ENCODE results near the gene NSMCE1.

The NSMCE1 gene, protein sequence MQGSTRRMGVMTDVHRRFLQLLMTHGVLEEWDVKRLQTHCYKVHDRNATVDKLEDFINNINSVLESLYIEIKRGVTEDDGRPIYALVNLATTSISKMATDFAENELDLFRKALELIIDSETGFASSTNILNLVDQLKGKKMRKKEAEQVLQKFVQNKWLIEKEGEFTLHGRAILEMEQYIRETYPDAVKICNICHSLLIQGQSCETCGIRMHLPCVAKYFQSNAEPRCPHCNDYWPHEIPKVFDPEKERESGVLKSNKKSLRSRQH

DNA sequence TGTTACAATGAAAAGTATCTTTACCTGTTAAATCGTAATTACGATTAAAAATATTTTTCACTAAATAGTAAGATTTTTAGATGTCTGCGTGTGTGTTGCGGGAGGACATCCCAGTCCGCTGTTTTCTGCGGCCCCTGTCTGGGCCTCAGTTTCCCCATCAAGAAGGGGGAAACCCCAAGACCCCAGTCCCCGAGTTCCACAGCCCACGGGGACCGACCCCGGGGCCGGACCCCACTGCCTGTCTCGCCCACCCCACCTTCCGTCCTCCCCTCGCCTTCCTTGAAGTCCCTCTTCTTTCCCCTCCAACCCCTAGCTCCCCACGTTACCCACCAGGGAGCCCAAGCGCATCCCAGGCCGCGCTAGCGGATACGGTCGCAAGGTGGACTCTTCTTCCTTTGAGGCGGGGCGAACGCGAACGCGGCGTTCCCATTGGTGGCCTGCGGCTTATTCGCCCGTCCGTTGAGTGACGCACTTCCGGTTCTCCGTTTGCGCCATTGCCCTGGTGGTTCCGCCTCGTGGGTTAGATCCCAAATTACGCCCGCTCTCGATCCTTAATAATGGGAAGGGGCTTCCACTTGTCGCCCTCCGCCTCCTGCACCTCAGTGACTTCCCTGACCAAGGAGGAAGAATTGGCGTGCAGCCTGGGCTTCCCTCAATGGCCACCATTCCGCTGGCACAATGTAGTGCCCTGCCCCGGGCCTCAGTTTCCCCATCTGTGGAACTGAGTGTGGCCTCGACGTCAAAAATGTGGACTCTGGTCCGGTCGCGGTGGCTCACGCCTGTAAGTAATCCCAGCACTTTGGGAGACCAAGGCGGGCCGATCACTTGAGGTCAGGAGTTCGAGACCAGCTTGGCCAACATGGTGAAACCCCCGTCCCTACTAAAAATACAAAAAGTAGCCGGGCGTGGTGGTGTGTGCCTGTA, at the start of gene NSMCE1:
NSMCE1 (minus strand) TSS at position 397 of the 924 bp plus-strand sequence. CDS start 11,202 bp downstream, outside the sequence.
- peak; percentile 91 to 95 for DNase-seq (ENCODE audit: low read depth in 2 of 2)

DNA sequence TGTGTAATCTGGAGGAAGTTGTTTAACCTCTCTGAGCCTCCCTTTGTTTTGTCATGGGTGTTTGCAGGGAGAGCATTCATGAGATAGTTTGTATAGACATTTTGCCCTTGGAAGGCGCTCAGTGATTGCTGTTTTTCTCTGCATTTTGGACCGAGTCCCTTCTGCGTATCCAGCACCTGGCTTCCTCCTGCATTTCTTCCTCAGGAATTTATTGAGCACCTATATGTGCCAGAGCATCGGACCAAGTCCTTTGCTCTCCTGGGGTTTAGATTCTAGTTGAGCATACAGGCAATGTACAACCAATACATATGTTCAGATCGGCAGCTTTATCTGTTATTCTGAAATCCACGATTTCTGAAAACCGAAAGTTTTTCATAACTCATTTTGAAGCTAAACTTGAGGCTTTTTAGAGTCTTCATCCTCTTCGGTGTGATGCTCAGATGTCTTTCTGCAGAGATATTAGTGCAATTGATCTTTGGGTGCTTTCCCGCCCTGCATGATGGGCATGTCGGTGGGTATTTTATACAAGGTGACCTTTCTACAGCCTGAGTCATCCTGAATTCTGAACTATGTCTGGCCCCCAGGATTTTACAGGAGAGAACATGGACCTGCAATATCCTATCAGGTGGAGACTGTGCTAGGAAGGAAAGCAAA, 49.3 kb upstream of the NSMCE1 start:
- no peak for DNase-seq (ENCODE audit: low read depth in 2 of 2)

DNA sequence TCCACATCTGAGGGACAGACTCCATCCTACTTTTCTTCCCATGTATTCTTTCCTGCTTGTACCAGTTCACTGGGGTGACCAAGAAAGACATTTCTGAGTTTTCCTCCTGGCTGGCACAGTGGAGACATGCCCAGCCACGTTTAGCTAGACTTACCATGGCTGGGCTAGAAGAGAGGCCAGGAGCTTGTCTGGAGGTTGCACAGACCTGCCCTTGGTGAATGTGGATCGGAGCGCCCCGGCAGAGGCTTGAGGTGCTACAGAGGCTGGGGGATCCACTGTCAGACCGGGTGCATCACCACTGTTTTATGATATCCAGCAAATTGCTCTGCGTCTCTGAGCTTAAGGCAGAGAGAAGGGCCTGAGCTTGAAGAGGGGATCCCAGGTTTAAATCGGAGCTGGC, 48.7 kb upstream of the NSMCE1 start:
- DNase-seq (ENCODE audit: low read depth in 2 of 2) = no peak

DNA sequence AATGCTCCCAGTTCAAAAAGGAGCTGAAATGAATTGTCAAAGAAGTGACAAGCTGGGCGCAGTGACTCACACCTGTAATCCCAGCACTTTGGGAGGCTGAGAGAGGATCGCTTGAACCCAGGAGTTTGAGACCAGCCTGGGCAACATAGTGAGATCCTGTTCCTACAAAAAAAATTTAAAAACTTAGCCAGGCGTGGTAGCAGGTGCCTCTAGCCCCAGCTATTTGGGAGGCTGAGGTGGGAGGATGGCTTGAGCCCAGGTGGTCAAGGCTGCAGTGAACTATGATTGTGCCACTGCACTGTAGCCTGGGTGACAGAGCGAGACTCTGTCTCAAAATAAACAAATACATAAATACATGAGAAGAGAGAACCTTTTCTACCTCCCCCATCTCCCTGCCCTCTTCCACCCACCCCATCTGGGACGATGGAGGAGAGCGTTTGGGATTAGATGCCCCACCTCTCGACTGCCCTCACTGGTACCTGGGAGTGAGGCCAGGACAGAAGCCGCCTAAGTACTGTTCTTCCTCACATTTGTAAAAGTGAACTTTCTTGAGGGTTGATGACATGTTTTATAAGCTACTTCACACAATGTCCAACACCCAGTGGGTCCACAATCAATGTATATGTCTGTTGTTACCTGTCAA, 47.6 kb upstream of the NSMCE1 start:
- DNase-seq (ENCODE audit: low read depth in 2 of 2) = no peak

DNA sequence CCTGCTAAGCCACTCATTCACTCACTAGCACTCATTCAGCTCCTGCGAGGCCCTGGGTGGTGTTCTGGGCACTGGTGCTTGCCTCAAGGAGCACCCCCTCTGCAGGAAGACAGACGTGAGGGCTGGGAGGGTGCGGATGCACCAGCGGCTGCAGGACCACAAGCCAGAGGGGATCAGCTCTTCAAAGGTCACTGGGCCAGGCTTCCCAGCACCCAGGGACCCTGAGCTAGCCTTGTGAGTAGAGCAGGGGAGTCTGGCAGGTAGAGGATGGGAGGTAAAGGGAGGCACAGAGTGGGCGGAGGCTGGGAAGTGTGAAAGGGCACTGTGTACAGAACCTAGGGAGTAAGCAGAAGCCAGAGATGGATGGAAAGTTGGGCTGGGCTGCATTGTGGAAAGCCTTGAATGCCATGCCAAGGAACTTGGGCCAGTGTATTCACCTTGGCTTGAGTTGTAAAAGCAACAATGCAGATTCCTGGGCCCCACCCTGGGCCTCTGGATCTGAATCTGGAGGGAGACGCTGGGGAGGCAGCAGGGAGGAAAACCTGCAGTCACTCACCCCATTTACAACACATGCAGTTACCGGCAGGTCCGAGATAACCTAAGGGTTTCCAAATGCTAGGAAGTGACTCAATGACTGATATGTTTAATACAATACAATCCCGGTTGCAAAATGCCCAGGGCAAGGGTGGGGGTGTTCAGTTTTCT, 46.9 kb upstream of the NSMCE1 start:
- no peak for DNase-seq (ENCODE audit: low read depth in 2 of 2)

DNA sequence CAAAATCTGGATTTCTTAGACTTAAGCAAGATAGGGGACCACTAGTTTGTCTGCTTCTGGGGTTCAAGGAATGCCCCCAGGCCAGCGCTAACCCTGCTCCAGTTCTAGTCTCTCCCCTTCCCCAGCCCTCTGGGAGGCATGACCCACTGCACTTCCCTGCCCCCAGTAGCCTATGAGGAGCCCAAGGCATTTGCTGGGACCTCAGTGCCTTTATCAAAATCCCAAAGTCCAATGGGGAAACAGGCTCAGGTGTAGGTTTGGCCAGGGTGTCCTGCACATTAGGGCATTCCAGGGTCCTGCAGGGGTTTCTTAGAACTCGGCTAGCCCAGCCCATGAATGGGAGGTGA, 46.4 kb upstream of the NSMCE1 start:
- no peak for DNase-seq (ENCODE audit: low read depth in 2 of 2)

DNA sequence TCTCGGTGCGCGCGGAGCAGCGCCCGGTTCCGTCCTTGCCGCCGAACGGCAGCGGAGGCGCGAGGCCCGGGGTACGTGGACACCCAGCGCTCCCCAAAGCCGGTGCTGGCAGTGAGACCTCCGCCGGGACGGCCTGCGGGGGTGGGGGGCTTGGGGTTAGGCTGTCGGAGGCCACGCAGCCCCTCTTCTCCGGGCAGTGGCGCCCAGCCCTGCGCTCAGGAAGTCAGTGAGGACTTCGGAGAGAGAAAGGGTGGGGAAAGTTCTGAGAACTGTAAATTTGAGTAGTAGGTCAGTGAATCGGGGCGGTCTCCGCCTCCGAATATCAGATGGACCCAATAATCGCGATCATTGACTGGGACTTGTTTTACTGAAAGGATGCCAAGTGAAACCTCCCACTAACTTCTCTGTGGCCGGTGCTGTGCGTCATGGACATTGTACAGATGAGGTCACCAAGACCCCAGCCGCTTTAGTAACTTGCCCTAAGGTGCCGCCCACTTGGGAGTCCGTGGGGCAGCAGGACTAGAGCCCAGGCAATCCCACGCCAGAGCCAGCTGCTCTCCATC, 45.7 kb upstream of the NSMCE1 start:
- no peak for DNase-seq (ENCODE audit: low read depth in 2 of 2)

DNA sequence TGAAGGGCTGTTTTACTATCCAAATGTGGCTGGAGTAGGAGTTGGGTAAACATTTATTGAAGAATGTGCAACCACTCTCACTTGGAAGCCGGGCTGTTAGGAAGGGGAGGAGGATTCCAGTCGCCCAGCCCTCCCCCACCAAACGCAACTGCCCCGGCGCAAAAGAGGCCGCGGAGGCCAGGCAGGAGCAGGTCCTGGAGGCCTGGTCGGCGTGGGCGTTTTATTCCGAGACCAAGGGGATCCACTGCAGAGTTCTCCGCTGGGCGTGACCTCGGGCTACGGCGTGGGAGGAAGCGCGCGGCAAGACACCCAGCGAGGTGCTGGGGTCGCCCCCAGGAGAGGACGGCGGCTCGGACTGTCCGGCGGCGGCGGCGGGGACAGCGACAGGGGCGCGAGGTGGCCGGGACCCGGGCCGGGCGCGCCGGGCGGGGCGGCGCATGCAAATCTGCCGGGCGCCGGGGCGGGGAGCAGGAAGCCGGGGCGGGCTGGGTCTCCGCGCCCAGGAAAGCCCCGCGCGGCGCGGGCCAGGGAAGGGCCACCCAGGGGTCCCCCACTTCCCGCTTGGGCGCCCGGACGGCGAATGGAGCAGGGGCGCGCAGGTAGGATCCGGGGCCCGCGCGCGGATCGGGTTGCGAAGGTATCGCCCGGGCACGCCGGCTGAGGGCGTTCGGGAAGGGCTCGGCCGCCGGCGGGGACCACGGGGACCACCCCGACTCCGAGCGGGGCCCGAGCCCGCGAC, 45.0 kb upstream of the NSMCE1 start, which contains the start of gene IL4R:
IL4R (plus strand) TSS at position 553 of the 739 bp plus-strand sequence. CDS start 26,230 bp downstream, outside the sequence.
- DNase-seq (ENCODE audit: low read depth in 2 of 2) = peak; percentile 30 to 38

DNA sequence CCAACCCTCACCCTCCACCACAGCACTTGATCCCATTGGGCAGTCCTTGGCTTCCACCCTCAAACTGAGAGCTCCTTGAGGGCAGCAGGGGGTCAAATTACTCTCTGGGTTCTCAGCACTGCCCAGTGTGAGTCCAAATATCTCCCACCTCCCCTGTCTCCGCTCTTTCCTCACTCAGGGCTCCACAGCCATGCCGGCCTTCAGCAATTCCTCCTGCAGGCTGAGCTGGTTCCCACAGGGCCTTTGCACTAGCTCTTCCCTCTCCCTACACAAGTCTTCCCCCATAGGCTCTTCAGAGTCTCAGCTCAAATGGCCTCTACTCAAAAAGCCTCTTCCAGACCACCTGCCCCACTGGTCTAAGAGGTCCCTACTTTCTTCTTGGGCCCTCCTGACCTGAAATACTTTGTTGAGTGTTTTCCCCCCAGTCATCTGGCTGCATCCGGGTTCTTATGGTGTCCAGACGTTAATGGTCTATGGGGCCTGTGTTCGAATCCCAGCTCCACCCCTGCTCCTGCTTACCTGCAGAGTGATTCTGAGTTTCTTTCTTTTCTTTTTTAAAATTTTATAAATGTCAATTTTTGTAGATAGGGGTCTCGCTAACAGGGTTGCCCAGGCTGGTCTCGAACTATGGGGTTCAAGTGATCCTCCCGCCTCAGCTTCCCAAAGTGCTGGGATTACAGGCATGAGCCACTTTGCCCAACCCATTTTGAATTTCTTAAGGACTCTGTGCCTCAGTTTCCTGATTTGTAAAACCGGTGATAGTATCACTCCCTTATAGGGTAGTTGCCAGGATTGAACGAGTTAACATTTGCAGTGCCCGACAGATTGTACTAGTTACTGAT, 44.2 kb upstream of the NSMCE1 start:
- DNase-seq (ENCODE audit: low read depth in 2 of 2) = no peak

DNA sequence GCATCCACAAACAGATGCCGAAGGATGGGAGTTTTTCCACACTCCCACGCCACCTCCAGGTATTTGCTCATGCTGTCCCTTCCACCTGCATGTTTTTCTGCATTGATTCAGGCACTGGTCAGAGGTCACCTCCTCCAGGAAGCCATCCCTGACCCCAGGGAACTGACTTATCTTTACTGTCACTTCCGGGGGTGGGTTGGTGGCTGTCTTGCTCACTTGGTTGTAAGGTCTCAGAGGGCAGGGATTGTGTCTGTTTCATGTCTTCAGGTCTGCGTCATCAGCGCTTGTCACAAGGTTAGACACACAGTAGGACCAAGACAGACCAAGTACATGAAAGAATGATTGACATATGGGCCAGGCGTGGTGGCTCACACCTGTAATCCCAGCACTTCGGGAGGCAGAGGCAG, 43.3 kb upstream of the NSMCE1 start:
- DNase-seq (ENCODE audit: low read depth in 2 of 2) = no peak

DNA sequence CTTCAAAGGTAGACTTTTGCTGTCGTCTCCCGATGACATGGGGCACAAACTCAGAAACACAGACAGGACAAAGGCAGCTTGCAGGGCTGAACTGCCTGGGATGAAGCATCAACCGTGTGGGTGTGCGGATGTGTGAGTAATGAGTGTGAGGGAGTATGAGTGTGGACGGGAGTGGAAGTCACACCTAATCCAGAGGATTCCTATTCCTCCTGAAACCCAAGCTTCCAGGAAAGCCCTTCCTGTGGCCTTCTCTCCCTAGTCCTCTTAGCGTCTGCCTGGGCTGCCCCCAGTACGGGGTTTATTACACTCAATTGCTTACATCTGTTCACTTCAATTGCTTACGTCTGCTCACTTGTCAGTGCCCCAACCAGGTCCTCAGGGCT, 42.9 kb upstream of the NSMCE1 start:
- no peak for DNase-seq (ENCODE audit: low read depth in 2 of 2)

DNA sequence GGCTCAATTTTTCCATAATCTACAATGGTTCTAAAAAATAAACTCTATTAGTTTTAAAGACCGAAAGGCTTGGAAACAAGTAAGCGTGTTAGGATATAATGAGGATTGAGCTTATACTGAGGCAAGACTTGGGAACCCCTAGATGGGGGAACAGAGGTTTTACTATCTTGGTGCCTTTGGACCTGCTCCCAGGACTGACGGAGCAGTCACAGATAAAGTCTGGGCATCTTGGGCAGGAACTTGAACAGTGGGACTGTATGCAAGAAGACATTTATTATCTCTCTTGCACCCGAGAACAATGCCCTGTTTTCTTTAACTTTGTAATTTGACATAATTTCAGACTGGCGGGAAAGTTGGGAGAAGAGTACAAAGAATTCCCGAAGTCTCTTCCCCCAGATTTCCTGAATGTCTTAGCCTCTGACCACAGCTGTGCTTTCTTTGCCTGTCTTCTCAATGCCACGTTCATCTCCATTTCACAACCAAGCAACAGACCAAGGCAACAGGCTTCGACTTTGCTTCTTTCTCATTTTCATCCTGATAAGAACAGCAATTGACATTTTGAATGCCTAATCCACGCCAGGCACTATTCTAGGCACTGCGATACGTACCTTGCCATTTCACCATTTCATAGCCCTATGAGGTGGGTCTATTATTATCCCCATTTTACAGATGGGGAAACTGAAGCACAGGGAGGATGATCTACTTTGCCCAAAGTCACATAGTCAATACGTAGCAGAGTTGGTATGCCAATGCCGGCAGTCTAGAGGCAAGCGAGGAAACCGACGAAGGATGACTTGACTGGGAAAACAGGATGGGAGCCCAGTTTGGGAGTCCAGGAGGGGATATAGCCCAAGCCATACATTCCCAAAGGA, 42.2 kb upstream of the NSMCE1 start:
- no peak for DNase-seq (ENCODE audit: low read depth in 2 of 2)

DNA sequence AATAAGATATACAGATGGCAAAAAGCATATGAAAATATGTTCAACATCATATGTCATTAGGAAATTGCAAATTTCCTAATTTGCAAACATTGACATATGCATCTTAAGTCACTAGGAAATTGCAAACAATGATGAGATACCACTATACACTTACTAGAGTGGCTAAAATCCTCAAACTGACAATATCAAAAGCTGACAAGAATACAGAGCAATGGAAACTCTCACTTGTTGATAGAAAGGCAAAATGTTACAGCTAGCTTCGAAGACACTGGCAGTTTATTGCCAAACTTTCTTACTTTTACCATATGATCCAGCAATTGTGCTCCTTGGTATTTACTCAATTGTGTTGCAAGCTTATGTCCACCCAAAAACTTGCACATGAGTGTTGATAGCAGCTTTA, 40.2 kb upstream of the NSMCE1 start:
- no peak for DNase-seq (ENCODE audit: low read depth in 2 of 2)

DNA sequence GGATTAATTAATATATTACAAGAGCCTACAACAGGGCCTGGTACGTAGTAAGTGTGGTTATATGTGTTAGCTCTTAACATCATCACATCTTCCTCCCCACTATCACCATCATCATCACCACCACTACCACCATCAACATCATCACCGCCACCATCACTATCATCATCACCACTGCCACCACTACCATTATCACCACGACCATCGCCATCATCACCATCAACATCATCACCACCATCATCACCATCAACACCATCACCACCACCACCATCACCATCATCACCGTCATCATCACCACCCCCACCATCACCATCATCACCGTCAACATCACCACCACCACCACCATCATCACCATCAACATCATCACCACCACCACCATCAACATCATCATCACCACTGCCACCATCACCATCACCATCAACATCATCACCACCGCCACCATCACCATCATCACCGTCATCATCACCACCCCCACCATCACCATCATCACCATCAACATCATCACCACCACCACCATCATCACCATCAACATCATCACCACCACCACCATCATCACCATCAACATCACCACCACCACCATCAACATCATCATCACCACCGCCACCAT, 37.4 kb upstream of the NSMCE1 start:
- DNase-seq (ENCODE audit: low read depth in 2 of 2) = no peak

DNA sequence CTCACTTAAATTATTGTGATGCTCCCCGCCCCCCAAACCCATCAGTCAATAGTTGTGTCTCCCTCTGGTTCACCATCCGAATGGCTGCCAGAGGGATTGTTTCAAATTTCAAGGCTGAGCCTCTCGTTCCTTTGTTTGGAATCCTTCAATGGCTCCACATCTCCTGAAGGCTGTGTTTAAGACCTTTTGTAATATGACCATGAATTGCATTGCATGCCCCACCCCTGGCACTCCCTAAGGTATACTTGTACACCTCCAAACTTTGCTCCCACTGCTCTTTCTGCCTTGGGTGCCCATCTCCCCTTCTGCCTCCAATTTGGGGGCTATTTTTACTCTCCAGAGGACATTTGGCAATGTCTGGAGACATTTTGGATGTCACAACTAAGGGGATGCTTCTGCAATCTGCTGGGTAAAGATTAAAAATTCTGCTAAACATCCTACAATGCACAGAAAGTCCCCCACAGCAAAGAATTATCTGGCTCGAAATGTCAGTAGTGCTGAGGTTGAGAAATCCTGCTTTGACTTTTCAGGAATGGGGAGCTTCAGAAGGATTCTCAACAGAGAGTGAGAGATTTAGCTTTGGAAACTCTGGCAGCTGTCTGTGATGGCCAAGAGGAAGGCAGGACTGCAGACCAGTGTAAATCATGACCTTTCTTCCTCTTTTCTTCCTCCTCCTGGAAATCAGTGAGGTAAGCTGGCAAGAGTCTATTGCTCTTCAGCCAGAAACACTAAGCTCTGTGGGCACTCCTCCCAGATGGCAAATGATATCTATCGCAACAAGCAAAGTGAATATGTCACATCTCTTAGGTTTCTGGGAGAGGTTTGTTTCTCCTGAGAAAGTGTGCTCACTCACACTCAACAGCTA, 36.5 kb upstream of the NSMCE1 start:
- DNase-seq (ENCODE audit: low read depth in 2 of 2) = no peak

DNA sequence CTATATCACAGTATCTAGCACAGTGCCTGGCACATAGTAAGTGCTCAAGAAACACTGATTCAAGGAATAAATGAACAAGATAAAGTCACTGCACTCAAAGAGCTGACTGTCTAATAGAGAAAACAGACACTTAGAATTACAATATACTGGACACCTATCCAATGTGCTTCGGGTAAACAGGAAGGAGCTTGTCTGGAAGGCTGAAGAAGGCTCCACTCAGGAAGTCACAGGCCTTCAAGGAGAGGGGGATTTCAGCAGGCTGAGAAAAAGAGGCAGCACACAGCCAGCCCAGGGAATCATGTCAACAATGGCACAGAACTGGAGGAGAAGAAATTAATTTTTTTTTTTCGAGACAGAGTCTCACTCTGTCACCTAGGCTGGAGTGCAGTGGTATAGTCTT, 35.5 kb upstream of the NSMCE1 start:
- no peak for DNase-seq (ENCODE audit: low read depth in 2 of 2)
